Peyer's patch (tissue), 4 donors: ENCODE measurements around the gene EXOC4.

Experiments
- CTCF ChIP-seq, 6 experiments: fragments of 450-650 bp in 4 of 6; fragments of 200-600 bp in 2 of 6; sonication (generic) in 1 of 6; IDR thresholded peaks; one replicate each; pipeline ENCODE4 v1.5.1; 2017 to 2019; ENCODE audit warnings: antibody characterized with exemption in 6 of 6, mild to moderate bottlenecking in 3 of 6, moderate library complexity in 1 of 6
- POLR2A ChIP-seq, 2 donors: fragments of 450-650 bp; IDR thresholded peaks; one replicate each; pipeline ENCODE4 v1.5.1; 2017; ENCODE audit warnings: antibody characterized with exemption in 2 of 2, mild to moderate bottlenecking in 2 of 2, moderate library complexity in 2 of 2

- TF ChIP-seq CTCF (IDR thresholded peaks at IDR 0.05), result no peak
- TF ChIP-seq POLR2A (IDR thresholded peaks at IDR 0.05), result no peak
Observed at GRCh38 chr7:133584956-133585668, 332.2 kb downstream of the EXOC4 start.
